ENCODE data around the gene USP25. TPM values are rescaled to one million over a fixed set of nuclear protein-coding genes. Genes with fewer than 3 reads are reported as not detected.

The USP25 gene
- total RNA-seq, 6 experiments from 2014 or later = 14.7 to 22.7 (median 18.7) TPM

DNA sequence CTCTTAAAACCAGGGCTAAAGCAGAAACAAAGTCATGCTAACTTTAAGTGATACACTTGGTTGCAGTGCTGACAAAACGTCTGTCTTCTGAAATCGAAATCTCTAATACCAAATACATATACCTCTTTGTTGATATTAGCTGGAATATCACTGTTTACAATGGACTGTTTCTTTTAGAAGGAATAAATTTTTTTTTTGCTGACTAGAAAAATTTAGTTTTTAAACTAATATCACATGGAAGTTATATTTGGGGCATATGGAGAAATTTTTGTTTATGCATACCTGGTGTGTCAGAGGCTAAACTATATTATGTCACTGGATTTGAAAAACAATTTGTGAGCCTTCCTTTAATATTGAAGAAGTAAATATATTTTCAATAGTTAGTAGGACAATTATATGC lies 39.1 kb downstream of the USP25 start:
- H3K36me3 ChIP-seq = no peaks in the 10 kb centered on the region
- 91% methylated on average over 2 of the region's 2 CpGs for WGBS (ENCODE audit: insufficient coverage, low coverage, low lambda C conversion rate, missing lambda C conversion rate)
- intact Hi-C loops (cut with DNase I) = no loop called here
- peaks cover 0 to 8% (median 4%) of the 10 kb centered on the region in 4 donors for H3K4me1 ChIP-seq
- DNase-seq (no peak), ATAC-seq (no peak)
- H3K9me3 ChIP-seq = no peaks in the 10 kb centered on the region
- H3K27me3 ChIP-seq = no peaks in the 10 kb centered on the region
- TF ChIP-seq POLR2A (IDR thresholded peaks at IDR 0.05) = no peak
- H3K4me3 ChIP-seq = no peak overlapping the region
- H3K27ac ChIP-seq = no peak overlapping the region

DNA sequence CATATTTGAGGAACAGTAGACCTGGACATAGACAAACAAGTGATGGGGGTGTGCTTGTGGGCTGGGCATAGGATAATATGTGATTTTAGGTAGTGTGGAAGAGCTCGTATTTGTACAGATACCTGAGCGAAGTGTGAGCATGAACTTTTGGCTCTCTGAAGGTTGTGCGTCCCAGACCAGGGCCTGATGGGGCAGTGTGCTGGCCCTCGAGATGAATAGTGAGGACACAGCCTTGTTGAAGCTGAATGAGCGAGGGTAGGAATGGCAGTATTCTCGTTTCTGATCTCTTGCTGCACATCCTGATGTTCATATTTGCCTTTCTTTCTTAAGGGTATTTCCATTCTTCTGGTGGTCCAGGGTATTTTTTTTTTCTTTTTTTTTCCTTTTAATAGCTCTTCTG lies 41.5 kb downstream of the USP25 start:
- Histone ChIP-seq H3K4me1 (peaks cover 0 to 8% (median under 1%) of the 10 kb centered on the region in 4 donors), H3K27me3 (no peaks in the 10 kb centered on the region), H3K4me3 (no peak overlapping the region), H3K27ac (no peak overlapping the region), H3K36me3 (no peaks in the 10 kb centered on the region), H3K9me3 (no peaks in the 10 kb centered on the region)
- ATAC-seq (no peak), DNase-seq (no peak)
- intact Hi-C loops (cut with DNase I) = no loop called here
- WGBS (ENCODE audit: insufficient coverage, low coverage, low lambda C conversion rate, missing lambda C conversion rate) = 96% methylated on average over 4 of the region's 6 CpGs
- TF ChIP-seq, protein P1, sequence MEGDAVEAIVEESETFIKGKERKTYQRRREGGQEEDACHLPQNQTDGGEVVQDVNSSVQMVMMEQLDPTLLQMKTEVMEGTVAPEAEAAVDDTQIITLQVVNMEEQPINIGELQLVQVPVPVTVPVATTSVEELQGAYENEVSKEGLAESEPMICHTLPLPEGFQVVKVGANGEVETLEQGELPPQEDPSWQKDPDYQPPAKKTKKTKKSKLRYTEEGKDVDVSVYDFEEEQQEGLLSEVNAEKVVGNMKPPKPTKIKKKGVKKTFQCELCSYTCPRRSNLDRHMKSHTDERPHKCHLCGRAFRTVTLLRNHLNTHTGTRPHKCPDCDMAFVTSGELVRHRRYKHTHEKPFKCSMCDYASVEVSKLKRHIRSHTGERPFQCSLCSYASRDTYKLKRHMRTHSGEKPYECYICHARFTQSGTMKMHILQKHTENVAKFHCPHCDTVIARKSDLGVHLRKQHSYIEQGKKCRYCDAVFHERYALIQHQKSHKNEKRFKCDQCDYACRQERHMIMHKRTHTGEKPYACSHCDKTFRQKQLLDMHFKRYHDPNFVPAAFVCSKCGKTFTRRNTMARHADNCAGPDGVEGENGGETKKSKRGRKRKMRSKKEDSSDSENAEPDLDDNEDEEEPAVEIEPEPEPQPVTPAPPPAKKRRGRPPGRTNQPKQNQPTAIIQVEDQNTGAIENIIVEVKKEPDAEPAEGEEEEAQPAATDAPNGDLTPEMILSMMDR (IDR thresholded peaks at IDR 0.05) = no peak
- no peak for TF ChIP-seq POLR2A (IDR thresholded peaks at IDR 0.05)

DNA sequence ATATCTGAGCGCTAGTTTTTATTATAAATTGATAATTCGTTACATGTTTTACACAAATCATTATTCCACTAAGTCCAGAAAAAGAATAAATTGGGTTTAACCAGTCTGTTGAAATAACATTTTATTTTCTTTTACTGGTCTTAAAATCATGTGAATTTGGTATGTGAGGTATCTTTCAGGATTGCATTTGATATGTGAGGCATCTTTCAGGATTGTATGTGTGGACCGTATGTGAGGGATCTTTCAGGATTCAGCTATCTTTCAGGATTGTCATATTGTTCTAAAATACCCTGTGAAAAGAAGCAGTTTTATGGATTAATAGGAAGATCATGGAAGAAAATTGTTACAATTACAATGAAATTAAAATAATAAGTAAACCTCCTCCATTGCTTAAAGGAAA lies 42.9 kb downstream of the USP25 start:
- ATAC-seq = no peak

DNA sequence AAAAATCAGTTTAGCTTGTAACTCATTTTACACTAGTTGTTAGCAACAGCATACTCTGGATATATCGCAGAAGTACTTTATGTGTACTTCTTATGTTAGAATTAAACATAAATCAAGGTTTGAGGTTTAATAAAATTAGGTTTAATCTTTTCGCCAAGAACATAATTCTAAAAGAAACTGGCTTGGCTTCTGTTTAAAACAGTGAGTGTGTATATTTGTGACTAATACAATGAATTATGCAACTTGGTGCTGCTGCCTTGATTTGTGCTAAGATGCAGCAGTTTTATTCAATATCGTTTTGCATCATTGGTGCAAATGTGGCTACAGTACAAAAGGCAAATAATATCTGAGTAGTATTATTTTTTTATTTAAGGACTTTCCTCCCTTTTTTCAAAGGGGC lies 44.8 kb downstream of the USP25 start:
- Histone ChIP-seq H3K4me1 (peaks cover 0 to 4% (median 0%) of the 10 kb centered on the region in 4 donors), H3K27ac (no peak overlapping the region), H3K9me3 (no peaks in the 10 kb centered on the region), H3K27me3 (no peaks in the 10 kb centered on the region), H3K4me3 (no peak overlapping the region), H3K36me3 (no peaks in the 10 kb centered on the region)
- 92% methylated on average over 3 of the region's 3 CpGs for WGBS (ENCODE audit: insufficient coverage, low coverage, low lambda C conversion rate, missing lambda C conversion rate)
- TF ChIP-seq, protein P1 (IDR thresholded peaks at IDR 0.05) = no peak
- no peak for TF ChIP-seq POLR2A (IDR thresholded peaks at IDR 0.05)
- DNase-seq (no peak), ATAC-seq (no peak)
- intact Hi-C loops (cut with DNase I) = no loop called here

More for the DNA sequence above, 42.9 kb downstream of the USP25 start:
- intact Hi-C loops (cut with DNase I) = no loop called here
- Histone ChIP-seq H3K36me3 (no peaks in the 10 kb centered on the region), H3K4me1 (peaks cover 0 to 4% (median 0%) of the 10 kb centered on the region in 4 donors), H3K27me3 (no peaks in the 10 kb centered on the region), H3K9me3 (no peaks in the 10 kb centered on the region), H3K4me3 (no peak overlapping the region), H3K27ac (no peak overlapping the region)
- 71% methylated on average over 3 of the region's 3 CpGs for WGBS (ENCODE audit: insufficient coverage, low coverage, low lambda C conversion rate, missing lambda C conversion rate)
- TF ChIP-seq, protein P1 (IDR thresholded peaks at IDR 0.05) = no peak
- TF ChIP-seq POLR2A (IDR thresholded peaks at IDR 0.05) = no peak
- no peak for DNase-seq

DNA sequence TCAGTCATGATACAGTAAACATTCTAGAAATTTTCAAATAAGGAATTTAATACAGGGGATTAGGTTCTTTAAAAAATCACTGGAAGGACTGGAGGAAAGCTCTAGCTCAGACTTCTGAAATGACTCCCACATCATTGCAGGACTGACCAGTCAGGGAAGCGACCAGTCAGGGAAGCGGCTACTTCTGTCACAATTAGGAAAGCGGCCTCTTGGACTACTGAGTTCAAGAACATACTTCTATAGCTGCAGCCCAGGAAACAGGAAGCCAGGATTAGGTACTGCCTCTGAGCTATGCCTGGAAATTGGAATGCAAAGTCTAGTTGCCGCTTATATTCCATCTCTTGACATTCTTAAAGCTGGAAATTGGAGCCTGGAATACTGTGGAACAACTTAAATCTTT lies 45.5 kb downstream of the USP25 start:
- peaks cover 0 to 4% (median 0%) of the 10 kb centered on the region in 4 donors for H3K4me1 ChIP-seq
- H3K9me3 ChIP-seq = no peaks in the 10 kb centered on the region
- no peak overlapping the region for H3K4me3 ChIP-seq
- H3K27ac ChIP-seq = no peak overlapping the region
- H3K27me3 ChIP-seq = no peaks in the 10 kb centered on the region
- intact Hi-C loops (cut with DNase I) = no loop called here
- no peak for ATAC-seq
- DNase-seq = no peak
- 100% methylated on average over 1 of the region's 4 CpGs for WGBS (ENCODE audit: insufficient coverage, low coverage, low lambda C conversion rate, missing lambda C conversion rate)
- no peak for TF ChIP-seq POLR2A (IDR thresholded peaks at IDR 0.05)
- TF ChIP-seq, protein P1 (IDR thresholded peaks at IDR 0.05) = no peak
- H3K36me3 ChIP-seq = no peaks in the 10 kb centered on the region
